ENCODE results near the gene SF3B2. TPM values are rescaled to one million over a fixed set of nuclear protein-coding genes. Genes with fewer than 3 reads are reported as not detected.
"Not testable (repeated sequence)": the region's sequence is repeated elsewhere in the genome, so short reads cannot be mapped to it uniquely, and the experiment has no call there.

Gene SF3B2, protein sequence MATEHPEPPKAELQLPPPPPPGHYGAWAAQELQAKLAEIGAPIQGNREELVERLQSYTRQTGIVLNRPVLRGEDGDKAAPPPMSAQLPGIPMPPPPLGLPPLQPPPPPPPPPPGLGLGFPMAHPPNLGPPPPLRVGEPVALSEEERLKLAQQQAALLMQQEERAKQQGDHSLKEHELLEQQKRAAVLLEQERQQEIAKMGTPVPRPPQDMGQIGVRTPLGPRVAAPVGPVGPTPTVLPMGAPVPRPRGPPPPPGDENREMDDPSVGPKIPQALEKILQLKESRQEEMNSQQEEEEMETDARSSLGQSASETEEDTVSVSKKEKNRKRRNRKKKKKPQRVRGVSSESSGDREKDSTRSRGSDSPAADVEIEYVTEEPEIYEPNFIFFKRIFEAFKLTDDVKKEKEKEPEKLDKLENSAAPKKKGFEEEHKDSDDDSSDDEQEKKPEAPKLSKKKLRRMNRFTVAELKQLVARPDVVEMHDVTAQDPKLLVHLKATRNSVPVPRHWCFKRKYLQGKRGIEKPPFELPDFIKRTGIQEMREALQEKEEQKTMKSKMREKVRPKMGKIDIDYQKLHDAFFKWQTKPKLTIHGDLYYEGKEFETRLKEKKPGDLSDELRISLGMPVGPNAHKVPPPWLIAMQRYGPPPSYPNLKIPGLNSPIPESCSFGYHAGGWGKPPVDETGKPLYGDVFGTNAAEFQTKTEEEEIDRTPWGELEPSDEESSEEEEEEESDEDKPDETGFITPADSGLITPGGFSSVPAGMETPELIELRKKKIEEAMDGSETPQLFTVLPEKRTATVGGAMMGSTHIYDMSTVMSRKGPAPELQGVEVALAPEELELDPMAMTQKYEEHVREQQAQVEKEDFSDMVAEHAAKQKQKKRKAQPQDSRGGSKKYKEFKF
- 100 to 1,000 TPM; 117 to 140 TPM for total RNA-seq
- long read RNA-seq, donor 1, transcript SF3B2-201 (22 exons, 2,903 nt) = major isoform, 23 of 56 reads
- long read RNA-seq, donor 1, partial matches to known transcripts = 24 of 56 reads
- long read RNA-seq, donor 1, other reads (novel, unspliced or antisense) = 8 of 56 reads
- long read RNA-seq, donor 2, transcript SF3B2-201 (22 exons, 2,903 nt) = major isoform, 96 of 271 reads
- long read RNA-seq, donor 2, partial matches to known transcripts = 146 of 271 reads
- long read RNA-seq, donor 2, other reads (novel, unspliced or antisense) = 27 of 271 reads

DNA sequence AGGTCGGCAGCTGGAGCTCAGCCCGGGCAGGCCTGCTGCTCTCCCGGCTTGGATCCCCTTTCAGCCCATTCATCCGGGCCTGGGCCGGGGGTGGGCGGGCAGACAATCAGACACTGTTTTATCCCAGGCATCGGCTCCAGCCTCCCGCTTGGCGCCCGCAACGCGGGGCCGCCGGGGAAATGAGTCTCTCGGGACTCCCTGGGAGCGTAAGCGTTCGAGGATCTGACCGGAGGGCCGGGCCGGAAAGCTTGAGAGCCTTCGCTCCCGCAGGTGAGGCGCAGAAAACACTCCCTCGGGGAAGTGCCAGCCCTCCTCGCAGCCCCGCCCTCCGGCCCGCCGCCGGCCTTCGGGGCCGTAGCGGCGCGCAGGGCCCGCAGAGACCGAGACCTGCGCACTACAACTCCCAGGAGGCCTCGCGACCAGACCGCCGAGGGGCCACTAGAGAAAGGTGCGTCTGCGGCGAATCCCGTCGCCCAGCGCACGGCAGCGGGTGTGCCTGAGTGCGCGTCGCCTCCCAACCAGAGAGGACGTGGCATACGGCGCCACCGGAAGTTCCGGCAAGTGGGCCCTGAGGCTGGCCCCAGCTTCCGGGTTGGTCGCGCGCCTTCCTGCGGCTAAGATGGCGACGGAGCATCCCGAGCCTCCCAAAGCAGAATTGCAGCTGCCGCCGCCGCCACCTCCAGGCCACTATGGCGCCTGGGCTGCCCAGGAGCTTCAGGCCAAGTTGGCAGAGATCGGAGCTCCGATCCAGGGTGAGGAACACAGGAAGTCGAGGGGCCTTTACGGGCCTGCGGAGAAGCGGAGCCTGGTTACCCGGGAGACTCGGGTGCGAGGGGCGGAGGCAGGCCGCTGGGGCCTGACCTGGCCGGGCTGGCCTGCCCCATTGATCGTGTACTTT lies at the start of gene SF3B2:
TSS of gene SF3B2 (plus strand) at position 599 of the 898 bp plus-strand sequence. CDS start at position 620, 21 bp downstream.
- intact Hi-C loops (cut with DNase I) = no loop called here
- peak; percentile 100 for DNase-seq (ENCODE audit: low spot score)

DNA sequence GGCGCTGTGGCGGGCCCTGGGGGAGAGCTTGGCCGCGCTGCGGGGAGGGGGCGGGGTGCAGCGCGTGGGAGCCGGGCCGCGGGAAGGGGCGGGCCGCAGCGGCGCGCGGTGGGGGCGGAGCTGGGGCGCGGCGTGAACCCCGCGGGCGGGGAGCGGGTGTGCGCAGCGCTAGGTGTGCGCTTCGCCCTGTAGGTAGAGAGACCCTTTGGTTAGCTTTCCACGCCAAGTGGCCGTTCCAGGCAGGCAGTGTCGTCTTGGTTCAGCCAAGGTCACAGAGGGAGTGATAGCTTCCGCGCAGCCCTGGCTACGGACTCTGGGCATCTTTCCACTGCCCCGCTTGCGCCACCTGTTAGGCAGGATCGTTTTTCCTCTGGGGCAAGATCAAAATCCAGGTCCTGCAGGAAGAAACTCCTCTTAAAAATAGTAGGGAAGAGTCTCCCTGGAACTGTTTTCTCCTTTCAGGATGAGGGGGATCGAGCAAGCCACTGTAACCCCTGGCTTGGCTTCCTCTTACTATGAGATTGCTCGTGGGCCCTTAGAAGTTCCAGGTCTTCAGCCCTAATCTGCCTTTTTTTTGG lies 49.4 kb upstream of the SF3B2 start:
- no peak for DNase-seq (ENCODE audit: low spot score)
- intact Hi-C loops (cut with DNase I) = no loop called here

DNA sequence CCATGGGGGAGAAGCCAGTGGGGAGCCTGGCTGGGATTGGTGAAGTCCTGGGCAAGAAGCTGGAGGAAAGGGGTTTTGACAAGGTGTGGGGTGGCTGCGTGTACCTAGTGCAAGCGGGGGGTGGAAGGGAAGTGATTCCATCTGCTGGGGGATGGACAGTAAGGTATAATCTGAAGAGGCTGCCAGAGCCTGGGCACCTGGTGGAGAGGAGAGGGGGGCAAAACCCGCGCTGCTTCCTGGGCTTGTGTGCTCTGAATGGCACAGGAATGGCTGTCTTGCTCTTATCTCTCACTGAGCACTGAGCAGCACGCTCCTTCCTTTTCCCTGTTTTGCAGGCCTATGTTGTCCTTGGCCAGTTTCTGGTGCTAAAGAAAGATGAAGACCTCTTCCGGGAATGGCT lies 48.9 kb upstream of the SF3B2 start:
- DNase-seq (ENCODE audit: low spot score) = no peak
- intact Hi-C loops (cut with DNase I) = no loop called here

DNA sequence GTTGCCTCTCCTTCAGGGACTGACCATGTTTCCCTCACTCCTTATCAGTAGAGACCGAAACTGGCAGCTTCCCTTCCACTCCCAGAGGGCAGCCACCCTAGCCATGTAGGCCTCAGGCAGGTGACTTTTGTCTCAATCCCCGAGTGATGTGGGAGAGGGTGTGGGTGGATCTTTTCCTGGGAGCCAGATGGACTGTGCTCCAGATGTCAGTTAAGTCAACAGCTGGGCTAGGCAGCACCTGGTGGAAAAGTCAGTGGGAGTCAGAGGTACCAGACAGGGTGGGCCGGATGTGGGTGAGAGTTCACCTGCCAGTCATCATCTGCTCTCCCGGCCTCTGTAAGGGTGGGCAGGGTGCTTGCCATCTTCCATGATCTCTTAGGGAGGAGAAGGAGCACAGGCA lies 48.0 kb upstream of the SF3B2 start:
- DNase-seq (ENCODE audit: low spot score) = no peak
- intact Hi-C loops (cut with DNase I) = no loop called here

DNA sequence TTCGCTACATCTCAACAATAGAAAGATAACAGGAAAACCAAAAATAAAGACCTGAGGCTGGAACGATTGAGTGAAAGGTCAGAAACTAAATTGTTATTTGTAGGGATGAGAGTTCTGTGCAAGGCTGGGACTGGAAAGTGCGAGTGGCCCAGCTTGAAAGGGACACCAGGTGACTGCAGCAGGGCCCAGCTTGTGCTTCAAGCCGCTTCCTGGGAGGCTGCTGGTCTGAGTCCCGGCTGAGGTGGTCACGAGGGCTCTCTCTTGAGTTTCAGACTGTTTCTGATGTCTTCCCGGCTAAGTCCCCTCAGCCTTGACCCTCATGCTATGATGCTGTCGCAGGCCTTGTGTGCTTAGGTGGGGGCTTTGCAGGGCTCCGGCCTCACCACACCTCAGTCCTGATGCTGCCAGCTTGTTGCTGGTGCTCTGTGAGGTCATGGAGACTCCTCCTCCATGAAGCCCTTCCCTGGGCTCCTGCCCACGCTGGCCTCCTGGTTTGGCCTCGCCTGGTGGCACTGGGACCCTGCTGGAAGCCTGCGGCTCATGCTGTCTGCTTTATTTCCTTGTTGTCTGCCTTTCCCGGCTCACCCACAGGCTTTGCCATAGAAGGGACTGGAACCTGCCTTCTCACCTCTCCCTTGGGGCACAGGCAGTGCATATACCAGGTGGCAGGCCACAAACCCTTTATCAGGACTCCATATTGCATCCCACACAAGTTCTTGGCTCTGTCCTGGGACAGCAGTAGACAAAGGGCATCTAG lies 45.9 kb upstream of the SF3B2 start:
- DNase-seq (ENCODE audit: low spot score) = no peak
- intact Hi-C loops (cut with DNase I) = no loop called here

DNA sequence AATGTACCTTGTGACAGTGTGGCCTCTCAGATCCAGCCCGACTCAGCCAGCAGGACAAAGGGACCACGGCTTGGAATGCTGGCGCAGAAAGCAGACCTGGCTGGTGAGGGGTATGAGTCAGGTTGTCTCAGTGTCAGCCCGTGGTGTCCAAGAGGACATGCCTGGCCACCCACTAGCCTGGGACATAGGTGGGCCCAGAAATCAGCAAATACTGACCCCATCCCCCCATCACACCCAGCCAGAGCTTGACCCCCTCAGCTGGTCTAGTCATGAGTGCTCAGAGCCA lies 45.3 kb upstream of the SF3B2 start:
- DNase-seq (ENCODE audit: low spot score) = no peak
- intact Hi-C loops (cut with DNase I) = no loop called here

DNA sequence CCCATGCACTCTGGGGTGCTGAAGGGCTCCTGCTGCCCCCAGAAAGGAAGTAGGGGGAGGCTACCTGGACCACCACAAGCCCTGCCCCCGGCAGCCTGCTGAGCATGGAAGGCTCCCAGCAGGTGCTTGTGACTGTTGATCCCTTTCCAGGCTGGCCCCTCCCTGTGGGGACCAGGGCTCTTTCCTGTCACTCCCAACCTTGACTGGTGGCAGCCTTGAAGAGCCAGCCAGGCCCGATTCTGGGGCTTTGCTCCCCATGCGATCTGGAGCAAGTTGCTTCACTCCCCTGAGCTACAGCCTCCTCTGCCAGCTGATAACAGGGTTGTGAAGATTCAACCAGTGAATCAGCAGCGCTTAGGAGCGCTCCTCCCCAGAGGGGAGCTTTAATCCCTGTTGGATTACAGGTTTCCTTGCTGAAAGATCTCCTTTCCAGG lies 44.9 kb upstream of the SF3B2 start:
- intact Hi-C loops (cut with DNase I) = no loop called here
- no peak for DNase-seq (ENCODE audit: low spot score)

DNA sequence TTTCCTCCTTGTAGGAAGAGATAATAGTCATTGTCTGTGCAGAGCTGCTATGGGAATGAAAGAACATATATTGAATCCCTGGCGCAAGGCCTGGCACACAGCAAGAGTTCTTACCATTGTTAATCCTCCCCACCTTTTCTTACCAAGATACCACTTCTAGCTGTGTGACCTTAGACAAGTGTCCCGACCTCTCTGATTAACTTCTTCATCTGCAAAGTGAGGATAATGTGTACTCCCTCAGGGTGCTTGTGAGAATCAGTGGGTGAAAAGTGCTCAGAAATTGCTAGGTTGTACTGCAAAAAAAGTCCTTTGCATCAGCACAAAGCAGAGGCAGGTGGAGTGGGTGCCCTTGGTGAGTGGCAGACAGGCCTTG lies 44.1 kb upstream of the SF3B2 start:
- intact Hi-C loops (cut with DNase I) = no loop called here
- DNase-seq (ENCODE audit: low spot score) = no peak

DNA sequence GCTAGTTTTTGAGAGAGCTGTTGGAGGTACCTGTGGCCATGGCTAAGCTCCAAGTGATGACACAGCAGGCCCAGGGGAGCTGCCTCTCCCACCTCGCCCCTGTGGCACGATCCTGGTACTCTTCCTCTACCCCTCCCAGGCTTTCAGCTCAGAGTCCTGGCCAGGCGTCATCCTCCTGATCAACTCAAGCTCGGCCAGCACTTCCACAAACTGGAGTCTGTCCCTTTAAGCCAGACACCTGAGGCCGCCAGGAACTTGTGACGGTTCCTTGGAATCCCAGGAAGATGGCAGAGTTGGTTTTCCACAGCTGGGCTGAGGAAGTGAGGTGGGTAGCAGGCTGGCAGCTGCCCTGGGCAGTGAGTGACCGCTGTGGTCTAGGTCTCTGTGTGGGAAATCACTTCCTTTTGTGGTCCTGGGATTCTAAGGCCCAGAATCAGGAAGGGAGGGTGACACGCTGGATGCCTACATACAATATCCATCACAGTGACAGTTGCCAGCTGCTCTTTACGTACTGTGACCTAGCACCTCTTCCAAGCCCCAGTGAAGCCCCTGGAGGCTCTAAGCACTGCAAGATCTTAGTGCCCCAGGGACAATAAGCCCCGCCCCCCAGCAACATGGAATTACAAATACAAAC lies 43.6 kb upstream of the SF3B2 start:
- DNase-seq (ENCODE audit: low spot score) = no peak
- intact Hi-C loops (cut with DNase I) = no loop called here

DNA sequence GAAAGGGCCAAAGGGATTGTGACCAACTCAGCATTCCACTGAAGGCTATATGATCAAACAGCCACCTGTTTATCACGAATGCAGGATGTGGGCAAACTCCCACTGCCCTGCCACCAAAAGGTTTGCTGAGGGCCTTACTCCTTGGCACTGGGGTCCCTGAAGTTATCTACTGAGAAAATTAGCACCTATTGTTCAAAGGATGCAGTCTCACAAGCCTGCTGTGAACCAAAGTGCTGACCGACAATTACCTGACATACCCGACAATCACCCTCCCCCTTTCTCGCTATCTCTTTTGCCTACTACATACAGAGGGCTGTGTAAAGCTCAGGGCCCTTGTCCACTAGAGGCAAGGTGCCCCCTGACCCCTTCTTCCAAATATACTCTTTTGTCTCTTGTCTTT lies 42.1 kb upstream of the SF3B2 start:
- DNase-seq (ENCODE audit: low spot score); intact Hi-C loops (cut with DNase I): not testable (repeated sequence)

DNA sequence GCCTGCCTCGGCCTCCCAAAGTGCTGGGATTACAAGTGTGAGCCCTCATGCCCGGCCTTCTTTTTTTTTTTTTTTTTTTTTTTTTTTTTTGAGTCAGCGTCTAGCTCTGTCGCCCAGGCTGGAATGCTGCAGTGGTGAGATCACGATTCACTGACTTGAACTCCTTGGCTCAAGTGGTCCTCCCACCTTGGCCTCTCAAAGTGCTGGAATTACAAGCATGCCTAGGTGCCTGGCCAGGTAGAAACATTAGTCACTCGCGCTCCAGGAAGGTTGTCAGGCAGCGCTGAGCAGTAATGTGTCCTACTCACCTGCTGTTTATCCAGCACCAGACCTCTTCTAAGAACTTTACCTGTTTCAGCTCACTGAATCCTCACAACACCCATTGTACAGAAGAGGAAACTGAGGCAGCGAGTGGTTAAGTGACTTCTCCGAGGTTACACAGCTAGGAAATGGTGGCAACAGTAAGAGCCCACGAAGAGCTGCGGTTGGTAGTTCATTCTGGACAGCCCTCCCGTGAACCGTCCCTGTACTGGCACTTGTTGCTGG lies 40.9 kb upstream of the SF3B2 start:
- DNase-seq (ENCODE audit: low spot score) = no peak
- intact Hi-C loops (cut with DNase I) = no loop called here

DNA sequence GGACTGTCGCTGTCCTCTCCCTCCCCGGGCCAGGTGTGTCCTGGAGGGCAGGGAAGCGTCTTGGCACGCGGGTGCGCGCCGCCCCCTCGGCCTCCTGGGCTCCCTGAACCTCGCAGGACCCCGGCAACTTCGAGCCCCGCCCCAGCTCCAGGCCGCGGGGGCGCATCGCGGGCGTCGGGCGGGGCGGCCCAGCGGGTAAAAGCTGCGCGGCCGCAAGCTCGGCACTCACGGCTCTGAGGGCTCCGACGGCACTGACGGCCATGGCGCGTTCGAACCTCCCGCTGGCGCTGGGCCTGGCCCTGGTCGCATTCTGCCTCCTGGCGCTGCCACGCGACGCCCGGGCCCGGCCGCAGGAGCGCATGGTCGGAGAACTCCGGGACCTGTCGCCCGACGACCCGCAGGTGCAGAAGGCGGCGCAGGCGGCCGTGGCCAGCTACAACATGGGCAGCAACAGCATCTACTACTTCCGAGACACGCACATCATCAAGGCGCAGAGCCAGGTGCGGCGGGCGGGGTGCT lies 40.3 kb upstream of the SF3B2 start, which contains the start of gene CST6:
TSS of gene CST6 (plus strand) at position 224 of the 519 bp plus-strand sequence. CDS start at position 261, 37 bp downstream.
- intact Hi-C loops (cut with DNase I) = no loop called here
- no peak for DNase-seq (ENCODE audit: low spot score)

DNA sequence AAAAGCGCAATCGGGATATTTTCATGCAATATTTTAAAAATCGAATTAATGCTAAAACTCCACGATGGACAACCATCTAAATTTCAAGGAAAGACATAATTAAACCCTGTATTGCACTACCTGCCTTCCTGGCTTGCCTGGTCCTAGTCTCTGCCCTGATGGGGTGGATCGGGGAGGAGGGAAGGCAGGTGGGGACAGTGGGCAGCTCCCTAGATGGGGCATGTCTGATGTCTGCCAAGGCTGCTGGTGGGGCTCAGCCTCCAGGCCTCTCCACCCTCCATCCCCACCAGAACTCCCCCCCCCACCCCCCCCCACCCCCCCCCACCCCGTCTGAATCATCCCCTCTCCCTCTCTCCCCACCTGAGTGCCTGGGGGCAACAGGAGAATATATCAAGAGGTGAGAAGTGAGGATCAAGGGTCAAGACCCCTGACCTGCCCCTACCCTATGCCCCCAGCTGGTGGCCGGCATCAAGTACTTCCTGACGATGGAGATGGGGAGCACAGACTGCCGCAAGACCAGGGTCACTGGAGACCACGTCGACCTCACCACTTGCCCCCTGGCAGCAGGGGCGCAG lies 39.7 kb upstream of the SF3B2 start:
- DNase-seq (ENCODE audit: low spot score) = no peak
- intact Hi-C loops (cut with DNase I) = no loop called here

DNA sequence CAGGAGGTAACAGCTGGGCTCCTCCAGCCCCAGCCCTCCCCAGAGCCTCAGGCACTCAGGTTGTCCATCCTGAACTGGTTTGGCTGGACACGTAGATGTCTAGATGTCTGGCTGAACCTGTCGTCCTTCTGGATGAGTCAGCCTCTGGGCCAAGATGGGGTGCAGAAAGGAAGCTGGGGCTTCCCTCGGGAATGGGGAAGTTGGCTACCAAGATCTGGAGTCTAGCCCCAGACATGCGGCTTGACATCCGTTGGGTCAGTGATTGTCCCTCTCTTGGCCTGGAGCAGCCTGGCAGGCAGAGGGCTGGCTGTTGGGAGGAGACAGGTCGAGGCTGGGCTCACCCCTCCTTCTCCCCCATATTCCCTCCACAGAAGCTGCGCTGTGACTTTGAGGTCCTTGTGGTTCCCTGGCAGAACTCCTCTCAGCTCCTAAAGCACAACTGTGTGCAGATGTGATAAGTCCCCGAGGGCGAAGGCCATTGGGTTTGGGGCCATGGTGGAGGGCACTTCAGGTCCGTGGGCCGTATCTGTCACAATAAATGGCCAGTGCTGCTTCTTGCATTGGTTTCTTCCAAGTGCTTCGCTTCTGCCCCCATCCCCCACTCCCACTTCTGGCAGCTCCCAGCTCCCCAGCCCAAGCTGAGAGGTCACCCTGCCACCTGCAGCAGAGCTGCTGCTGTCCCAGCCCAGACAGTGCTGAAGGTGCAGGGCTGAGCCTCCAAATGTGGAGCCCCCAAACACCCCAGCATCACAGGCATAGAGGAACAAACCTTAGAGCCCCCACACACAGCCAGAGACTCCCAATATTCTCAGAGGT lies 39.0 kb upstream of the SF3B2 start:
- intact Hi-C loops (cut with DNase I) = no loop called here
- no peak for DNase-seq (ENCODE audit: low spot score)

DNA sequence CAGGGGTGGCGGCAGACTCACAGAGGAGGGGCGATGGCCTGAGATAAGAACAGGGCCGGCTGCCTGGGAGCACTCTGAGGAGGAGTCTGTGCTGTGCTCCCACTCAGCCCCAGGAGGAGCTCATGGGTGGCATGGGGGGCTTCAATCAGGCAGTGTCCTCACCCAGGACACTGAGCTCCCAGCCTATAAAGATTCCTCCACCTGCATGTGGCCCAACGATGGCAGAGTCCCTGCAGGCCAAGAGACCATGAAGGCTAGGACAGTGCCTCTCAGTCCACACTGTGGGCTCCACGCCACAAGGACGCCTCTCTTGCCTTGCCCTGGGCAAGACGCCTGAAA lies 38.4 kb upstream of the SF3B2 start:
- intact Hi-C loops (cut with DNase I) = no loop called here
- DNase-seq (ENCODE audit: low spot score) = no peak

All from posterior vena cava (tissue), 2 donors.